OCI-LY1 (cell line): ENCODE results near the gene MOSMO.

Experiments
- CTCF ChIP-seq: fragments of 200-600 bp; sonication (generic), shearing (Covaris generic); IDR thresholded peaks from 2 replicates; pipeline ENCODE4 v1.5.1; 2017; ENCODE audit warnings: mild to moderate bottlenecking, antibody characterized with exemption, low read length, moderate library complexity, mixed read lengths
- EZH2 ChIP-seq: fragments of 200-600 bp; sonication (generic), shearing (Covaris generic); IDR thresholded peaks from 2 replicates; pipeline ENCODE4 v1.8.0; 2017; ENCODE audit warnings: borderline replicate concordance, mixed run types, mild to moderate bottlenecking, antibody characterized with exemption, low read length, moderate library complexity, mixed read lengths

GRCh38 chr16:21984062-21984461, 23.8 kb upstream of the MOSMO start:
- no peak for TF ChIP-seq EZH2
- no peak for TF ChIP-seq CTCF
